TTC549 (cell line): ENCODE measurements around the gene DCAF5.
"Not testable (repeated sequence)": the region's sequence is repeated elsewhere in the genome, so short reads cannot be mapped to it uniquely, and the experiment has no call there.

ENCODE experiments used
- FAIRE-seq: peaks from 2 replicates; lab custom pipeline; 2012; peaks lifted over from hg19 to GRCh38; lab: Jason Lieb, UNC

Gene DCAF5

DNA sequence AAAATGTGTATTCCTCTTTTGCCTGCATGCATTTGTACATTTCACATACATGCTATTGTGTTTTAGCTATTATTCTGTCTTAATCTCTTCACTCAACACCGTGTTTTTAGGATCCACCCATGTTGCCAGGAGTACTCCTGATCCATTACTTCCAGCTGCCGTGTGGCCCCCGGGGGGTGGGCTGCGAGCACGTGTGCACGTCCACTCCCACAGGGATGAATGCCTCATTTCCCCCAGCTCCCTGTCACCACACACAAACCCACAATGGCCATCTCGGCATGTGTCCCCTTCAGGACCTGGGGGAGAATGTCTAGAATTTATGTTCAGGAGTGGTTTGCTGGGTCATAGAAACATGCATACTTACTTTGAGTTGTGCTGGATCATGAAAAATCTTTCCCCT is 111.1 kb downstream of the DCAF5 start:
- FAIRE-seq = no peak

DNA sequence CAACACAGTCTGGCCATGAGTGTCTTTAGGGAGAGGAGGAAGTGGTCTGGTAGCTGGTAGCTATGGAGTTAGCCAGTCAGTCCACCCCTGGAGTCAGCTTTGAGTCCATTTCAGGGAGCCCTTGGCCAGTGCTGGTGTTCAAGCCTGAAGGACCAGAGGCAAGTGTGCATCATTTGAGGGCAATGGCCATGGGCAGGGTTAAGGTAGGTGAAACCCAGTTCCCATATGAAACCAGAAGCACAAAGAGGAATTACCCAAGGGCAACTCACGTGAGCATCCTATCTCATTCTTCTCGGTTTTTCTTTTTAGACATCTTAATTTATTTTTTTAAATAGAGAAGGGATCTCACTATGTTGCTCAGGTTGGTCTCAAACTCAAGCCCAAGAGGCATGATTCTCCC is 112.6 kb downstream of the DCAF5 start:
- no peak for FAIRE-seq

DNA sequence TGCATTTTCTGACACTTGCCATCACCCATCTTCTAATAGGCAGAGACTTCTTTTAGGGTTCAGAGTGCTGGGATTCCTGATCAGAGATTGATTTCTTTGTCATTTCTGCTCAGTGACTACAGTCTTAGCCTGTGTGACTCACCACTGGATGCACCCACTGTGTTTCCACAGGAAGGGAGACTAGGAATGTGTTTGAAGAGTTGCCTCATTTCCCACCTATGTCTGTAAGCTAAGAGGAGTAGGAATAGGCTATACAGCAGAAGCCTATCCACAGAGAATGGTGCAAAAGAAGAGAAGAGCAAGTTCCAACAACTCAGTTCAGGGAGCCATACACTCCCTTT is 113.7 kb downstream of the DCAF5 start:
- FAIRE-seq = no peak

DNA sequence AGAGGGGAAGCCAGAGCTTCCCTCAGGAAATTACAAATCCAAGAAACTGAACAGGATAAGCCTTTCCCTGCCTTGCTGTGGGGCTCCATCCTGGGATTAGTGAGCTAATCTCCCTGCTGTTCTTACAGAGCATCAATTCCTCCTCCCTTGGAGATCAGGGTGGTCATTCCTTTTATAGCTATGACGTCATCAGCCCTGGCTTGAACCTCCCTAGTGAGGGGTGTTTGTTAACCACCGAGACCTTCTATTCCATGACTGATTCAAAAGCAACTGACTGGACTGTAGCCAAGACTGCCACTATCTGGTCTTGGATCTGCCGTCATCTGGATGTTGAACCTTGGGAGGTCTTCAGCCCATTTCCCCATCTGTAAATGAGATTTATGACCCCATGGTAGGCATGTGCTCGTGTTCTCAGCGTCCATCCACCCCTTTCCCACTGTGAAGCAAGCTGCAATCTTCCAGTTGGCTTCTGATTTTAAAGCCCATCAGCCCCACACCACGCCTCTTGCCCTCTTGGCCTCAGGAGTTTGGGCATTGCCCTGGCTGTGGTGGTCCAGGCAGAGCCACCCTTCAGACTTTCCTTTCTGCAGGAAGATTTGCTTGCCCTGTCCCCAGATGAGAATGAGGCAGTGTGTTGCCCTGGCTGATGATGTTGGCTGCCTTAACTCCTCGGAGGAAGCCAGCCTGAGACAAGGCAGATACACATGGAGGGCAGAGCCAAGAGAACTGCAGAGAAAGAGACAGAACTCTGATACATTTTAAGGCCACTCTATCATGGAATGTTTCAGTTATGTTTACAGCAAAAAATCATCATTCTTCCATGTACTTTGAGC is 114.2 kb downstream of the DCAF5 start:
- no peak for FAIRE-seq

DNA sequence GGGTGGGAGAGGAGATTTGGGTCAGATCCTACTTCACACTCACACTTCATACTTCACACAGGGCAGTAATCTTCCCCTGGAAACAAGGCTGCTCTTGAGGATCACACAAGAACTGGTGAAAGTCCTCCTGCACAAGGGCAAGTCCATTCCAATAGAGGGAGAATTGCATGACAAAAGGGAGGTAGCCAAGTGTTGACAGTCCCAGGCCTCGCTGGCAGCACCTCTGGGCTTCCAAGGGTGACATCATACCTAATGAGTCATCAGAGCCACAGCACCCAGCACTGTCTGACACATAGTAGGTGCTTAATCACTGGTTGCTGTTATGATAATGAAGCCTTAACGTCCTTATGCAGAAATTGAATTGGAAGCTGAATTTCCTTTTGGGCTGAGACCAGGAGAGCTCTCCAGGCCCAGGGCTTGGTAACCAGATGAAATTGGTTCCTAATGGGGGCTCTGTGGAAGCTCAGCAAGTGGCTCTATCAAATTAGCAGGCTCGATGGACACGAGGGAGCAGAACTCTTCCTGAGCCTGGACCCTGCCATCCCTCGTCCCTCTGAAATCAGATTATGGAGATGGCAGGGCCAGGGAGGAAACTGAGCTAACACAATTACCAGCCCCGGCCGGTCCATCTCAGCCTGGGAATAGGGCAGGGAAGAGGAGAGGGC is 115.0 kb downstream of the DCAF5 start:
- FAIRE-seq = no peak

DNA sequence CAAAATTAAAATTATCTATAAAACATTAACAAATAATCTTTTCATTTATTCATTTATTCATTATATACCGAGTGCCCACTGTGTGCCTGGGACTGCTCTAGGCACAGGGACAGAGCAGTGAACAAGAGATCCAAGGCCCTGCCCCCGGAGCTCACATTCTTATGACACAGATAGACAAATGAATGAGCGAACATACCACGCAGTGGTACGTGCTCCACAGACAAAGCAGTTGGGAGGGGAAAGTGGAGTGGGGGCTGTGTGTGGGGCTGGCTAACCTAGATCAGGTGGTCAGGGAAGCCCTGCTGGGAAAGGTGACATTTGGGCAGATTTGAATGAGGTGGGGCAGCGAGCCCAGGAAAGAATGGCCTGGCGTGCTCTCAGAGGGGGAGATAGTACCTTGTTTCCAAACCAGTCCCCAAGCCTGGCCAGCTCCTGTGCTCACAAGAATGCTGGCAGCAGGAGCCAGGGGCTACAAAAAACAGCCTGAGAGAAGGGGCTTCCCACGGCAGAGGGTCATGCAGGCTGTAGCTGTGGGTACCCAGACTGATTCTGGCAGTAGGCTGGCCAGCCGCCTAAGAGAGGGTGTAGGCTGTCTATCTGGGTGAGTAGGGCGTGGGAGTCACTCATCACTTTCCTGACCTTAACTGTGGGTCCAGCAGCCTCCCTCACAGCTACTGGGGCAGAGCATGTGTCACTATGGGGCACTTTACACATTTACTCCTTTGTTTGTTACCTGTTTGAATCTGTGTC is 116.0 kb downstream of the DCAF5 start:
- FAIRE-seq = no peak

DNA sequence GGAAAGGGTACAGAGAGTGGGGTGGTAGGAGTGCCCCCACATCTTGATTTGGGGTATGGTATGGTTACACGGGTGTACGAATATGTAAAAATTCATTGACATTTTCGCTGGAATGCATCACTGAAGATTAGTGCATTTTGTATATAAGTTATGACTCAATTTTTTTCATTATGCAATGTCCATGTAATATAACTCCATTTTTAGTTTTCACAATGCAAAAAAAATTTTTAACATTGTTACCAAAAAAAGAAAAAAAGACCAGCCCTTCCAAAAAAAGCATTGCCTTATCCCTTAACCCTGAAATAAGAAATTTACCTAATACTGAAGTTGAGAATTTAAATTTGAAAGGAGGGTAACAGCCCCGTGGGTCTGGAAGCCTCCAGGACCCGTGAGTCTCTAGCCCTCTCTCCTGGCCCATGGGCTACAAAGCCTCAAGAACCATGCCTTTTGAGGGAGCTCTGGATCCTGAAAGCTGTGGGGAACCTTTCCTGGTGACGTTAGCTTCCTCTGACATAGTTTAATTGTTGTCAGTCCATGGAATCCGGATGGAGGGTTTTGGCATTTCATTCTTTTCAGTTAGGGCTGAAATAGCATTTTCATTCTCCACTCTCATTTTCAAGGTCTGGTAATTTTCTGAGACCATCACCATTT is 118.2 kb downstream of the DCAF5 start:
- FAIRE-seq = no peak

DNA sequence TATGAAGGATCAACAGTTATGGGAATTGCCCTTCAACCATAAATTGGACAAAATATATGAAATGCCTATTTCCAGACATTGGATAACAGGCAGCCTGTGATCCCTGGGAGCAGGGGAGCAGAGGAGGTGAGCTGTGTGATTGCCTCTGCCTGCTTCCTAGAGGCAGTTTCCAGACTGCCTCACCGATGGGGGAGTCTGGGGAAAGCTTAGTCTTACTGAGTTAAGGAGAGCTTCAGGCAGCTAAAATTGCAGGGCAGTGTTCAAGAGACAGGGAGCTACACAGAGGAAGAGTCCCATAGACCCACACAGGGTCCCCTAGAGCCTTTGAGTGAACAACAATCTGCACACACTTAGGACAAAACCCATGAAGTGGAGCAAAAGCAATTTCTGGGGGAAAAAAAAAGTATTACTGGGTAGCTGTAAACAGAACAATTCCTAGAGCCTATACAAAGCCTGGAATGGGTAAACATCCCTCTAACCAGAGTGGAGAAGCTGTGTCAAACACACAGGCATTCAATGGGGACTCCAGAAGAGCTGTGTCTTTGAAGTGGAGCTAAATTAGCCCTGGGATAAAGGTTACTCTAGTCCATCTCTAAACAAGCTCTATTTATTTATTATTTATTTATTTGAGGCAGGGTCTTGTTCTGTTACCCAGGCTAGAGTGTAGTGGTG is 125.5 kb downstream of the DCAF5 start:
- FAIRE-seq = no peak

DNA sequence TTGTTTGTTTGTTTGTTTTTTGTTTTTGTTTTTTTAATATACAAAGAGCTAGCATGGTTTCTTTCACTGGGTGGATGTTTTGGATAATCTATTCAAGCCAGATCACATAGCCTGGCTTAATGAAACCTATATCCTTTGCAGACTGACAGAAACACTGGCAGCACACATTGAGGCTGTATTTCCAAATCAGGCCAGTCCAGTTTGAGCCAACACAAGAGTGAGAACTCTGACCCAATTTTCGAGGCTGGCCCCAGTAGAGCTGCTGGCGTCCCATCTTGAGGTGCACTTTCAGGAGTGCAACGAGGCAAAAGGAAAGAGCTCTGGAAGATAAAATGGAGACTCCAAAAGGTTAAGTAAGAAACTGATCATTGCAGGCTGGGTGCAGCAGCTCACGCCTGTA is 129.9 kb downstream of the DCAF5 start:
- no peak for FAIRE-seq

DNA sequence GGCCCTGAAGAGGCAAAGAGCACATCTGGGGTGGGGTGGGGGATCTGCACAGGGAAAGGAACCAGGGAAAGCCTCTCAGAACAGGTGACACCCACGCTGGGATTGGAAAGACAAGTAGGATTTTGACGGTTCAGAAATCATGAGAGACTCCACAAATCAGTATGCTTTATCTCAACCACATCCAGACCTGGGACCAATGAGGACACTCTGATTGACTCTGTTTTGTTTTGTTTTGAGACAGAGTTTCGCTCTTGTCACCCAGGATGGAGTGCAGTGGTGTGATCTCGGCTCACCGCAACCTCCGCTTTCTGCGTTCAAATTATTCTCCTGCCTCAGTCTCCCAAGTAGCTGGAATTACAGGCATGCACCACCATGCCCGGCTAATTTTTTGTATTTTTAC is 130.8 kb downstream of the DCAF5 start:
- FAIRE-seq = not testable (repeated sequence)

DNA sequence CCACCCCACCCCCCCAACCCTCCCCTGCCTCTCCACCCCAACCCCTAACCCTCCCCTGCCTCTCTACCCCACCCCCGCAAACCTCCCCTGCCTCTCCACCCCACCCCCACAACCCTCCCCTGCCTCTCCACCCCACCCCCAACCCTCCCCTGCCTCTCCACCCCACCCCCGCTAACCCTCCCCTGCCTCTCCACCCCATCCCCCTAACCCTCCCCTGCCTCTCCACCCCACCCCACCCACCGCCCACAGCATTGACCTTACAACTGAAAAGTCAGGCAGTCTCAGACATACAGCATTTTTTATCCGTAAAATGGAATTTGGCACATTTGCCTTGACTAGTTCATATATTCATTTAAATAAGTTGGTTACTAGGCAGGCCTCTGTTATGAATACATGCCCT is 135.2 kb downstream of the DCAF5 start:
- FAIRE-seq = no peak

DNA sequence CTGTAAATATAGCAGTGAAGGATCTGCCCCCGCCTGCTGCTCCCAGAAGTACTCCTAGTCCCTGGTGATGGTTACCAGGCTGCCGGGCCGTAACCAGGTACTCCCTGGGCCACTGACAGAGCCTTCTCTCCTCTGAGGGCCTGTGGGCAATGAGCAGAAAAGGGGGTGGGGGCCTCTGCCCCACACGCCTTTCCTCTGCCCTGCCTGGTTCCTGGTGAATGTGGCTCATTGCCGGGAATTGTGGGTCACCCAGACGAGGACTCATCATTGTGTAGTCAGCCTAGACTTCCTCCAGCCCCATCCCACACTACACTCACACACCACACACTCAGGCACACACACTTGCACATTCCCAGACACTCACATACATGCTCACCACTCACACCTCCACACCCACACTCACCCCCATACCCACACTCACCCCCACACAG is 138.1 kb downstream of the DCAF5 start:
- FAIRE-seq = no peak

DNA sequence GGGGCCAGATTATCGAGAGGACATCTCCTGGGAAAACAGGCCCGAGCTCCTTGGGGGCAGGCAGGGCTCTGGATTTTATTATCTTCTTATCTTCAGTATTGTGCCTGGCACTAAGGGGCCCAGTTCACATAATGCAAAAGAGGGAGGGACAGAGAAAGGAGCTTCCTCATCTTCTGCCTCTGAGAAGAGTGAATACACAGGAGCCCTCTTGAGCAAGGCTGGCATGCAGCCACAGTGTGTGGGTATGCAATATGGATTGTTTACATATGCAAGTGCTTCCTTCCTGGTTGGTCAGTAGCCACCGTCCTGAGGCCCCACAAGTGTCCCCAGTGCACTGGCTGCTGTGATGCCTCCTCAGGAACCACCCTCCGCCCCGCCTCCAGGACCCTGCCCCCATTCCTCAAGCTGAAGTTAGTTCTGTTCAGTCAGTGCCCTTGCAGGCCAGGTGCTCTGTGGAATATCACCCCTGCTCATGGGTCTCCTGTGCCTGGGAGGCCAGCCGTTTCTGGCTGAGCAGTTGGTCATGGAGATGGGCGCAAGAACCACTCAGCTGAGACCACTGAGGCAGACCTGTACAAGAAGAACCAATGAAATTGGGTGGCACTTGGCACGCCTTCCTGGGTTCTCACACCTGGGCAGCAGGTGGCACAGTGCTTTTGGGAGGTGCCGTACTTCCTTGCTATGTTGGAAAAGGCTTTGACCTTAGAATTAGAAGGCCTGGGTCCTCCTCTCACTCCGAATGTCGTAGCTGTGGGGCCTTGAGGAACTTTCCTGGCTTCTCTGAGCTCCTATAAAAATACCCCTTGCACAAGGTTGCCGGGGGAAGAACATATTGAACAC is 138.8 kb downstream of the DCAF5 start:
- FAIRE-seq = no peak

DNA sequence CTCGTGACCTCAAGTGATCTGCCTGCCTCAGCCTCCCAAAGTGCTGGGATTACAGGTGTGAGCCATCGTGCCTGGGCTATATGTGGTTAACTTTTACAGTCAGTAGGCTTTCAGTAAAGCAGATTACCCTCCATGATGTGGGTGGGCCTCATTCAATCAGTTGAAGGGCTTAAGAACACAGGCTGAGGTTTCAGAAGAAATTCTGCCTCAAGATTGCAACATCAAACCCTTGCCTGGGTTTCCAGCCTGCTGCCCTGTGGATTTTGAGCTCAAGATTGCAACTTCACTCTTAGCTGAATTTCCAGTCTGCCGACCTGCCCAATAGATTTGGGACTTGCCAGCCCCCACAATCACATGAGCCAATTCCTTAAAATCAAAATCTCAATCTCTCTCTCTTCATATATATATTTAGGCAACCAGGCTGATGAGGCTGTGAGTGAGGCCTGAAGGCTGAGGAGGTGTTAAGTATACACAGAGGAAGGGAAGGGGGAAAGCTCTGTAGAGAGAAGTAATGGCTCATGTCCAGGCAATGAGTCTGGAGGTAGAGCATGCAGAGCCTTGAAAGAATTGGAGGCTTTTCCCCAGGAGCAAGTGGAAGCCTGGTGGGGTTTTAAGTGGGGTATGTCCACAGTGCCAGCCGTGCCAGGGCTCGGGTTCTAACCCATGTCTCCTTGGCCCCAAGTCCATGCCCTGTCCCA is 140.5 kb downstream of the DCAF5 start:
- FAIRE-seq = no peak

DNA sequence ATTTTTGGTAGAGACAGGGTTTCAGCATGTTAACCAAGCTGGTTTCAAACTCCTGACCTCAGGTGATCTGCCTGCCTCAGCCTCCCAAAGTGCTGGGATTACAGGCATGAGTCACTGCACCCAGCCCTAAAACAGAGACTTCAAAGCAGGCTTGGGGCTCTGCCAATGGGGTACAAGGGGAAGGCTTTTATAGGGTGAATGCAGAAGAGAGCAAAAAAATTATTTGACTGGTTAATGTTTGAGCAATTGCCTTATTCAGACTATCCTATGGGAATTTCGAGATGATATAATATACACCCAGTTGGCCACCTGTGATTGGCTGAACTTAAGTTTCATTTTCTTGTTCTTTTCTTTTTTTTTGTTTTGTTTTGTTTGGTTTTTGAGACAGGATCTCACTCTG is 142.3 kb downstream of the DCAF5 start:
- no peak for FAIRE-seq

DNA sequence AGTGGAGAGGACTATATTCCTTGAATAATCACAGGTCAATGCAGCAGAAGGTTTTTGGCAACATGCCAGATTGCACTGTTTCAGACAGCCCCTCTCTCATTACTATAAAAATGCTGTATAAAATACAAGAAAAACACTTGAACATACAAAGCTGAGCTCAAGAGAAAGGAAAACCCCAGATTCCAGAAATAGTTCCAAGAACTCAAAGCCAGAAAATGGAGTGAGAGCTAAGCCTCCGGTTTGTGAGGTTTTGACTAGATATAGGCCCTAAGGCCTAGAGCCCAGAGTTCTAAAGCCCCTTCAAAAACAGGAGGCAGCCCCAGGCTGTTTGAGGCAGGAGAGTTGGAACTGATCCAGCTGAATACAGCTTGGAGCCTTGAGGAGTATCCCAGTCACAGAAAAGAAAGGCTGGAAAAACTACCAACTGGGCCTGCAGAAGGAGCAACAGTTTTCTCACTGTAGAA is 144.5 kb downstream of the DCAF5 start:
- no peak for FAIRE-seq

DNA sequence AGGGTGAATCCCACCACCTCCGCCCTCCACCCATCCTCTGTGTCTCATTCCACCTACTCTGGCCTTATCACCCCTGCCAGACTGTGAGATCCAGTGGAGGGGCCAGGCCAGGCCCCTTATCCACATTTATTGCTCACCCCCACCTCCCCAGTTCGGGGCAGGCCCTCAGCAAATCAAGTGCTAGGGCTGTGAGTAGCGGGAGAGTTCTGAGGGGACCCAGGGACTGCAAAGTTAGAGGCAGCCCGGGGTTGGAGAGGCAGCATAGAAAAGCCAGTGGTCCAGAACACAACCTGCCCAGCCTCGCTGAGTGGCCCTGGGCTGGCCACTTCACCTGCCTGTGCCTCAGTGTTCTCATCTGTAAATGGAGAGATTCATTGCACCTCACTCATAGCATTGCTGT is 146.6 kb downstream of the DCAF5 start:
- FAIRE-seq = no peak

DNA sequence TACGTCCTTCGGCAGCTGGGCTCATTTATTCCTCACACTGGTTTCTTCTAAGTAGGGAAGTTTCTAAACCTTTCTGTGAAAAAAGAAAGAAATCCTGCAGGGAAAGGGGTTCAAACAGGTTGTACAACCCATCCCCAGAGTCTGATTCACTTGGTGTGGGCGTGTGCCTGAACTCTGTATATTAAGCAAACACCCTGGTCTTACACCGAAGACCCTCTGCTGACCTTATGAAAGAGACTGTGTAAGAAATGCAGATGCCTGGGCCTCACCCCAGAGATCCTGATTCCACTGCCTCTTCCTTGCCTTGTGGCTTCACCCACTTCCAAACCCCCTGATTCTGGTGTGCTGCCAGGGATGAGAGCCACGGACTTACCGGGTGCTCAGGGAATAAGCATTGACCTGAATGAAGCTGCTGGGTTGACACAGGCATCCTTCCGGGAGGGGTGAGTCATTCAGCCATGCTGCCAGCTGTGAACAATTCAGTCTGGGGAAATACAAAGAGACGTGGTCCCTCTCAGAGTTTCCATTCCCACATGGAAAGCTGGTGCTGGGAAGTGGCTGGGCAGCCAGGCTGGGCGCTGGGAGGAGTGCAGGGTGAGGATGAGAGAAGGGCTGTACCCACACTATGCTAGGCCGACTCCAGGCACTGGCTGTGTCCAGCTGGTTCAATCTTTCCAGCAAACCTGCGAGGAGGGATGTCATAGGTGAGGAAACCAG is 147.3 kb downstream of the DCAF5 start:
- FAIRE-seq = no peak

DNA sequence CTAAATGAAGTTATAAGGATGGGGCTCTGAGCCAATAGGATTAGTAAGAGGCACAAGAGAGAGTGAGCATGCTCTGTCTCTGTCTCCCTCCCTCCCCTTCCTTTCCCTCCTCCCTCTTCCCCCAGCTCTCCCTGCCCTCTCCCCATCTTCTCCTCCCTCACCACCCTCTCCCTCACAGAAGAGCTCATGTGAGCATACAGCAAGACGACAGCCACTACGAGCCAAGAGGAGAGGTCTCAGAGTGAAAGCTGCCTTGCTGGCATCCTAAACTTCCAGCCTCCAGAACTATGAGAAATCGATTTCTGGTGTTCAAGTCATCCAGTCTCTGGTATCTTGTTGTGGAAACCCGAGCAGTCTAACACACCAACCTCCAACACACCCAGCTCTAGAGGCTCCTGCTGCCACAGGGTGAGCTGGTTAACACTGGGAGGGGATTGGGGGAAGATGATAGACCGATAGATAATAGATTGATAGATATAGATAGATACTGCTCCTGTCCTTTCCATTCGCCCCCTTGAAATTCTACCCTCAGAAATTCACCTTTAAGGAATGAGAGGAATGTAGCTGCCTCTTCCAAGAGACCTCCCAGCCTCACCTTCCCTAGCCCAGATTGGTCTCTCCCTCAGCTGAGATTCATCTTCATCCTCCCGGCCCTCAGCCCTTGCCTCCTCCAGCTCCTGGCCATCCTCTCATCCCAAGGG is 148.0 kb downstream of the DCAF5 start:
- no peak for FAIRE-seq
